GM23338 (cell line): ENCODE measurements around the gene DCUN1D4. TPM values are rescaled to one million over a fixed set of nuclear protein-coding genes. Genes with fewer than 3 reads are reported as not detected.

Experiments used
- ATAC-seq: fragments of 200-7000 bp; cut with Tn5 transposase; 3 replicates; pipeline ENCODE4 v1.9.1; 2020
- DNase-seq: peaks from one replicate; pipeline ENCODE4 v3.0.0-alpha.2; 2015; ENCODE audit warnings: low spot score
- H2AFZ ChIP-seq: fragments of 200-600 bp; sonication (generic); 2 replicates; pipeline ENCODE4 v1.8.0; 2016; ENCODE audit warnings: antibody characterized with exemption, mild to moderate bottlenecking, moderate library complexity
- H3F3A ChIP-seq: fragments of 200-600 bp; sonication (generic); replicated peaks from 2 replicates; pipeline ENCODE4 v1.8.0; 2017; ENCODE audit warnings: antibody characterized with exemption, mixed run types, low read depth
- H3K27ac ChIP-seq: fragments of 200-600 bp; sonication (generic); 2 replicates; pipeline ENCODE4 v1.6.1; 2016; ENCODE audit warnings: low read depth
- H3K27me3 ChIP-seq: fragments of 200-600 bp; sonication (generic); 2 replicates; pipeline ENCODE4 v1.8.0; 2016; ENCODE audit warnings: mild to moderate bottlenecking, mixed run types, moderate library complexity; ENCODE audit not compliant: insufficient read depth
- H3K36me3 ChIP-seq: fragments of 200-600 bp; sonication (generic); 2 replicates; pipeline ENCODE4 v1.8.0; 2016; ENCODE audit warnings: mild to moderate bottlenecking; ENCODE audit not compliant: insufficient read depth
- H3K4me1 ChIP-seq: fragments of 200-600 bp; sonication (generic); 2 replicates; pipeline ENCODE4 v1.8.0; 2016; ENCODE audit warnings: mild to moderate bottlenecking, moderate library complexity; ENCODE audit not compliant: insufficient read depth
- H3K4me2 ChIP-seq: fragments of 200-600 bp; sonication (generic); 2 replicates; pipeline ENCODE4 v1.7.1; 2017; ENCODE audit warnings: mixed run types
- H3K4me3 ChIP-seq: fragments of 200-600 bp; sonication (generic); 2 replicates; pipeline ENCODE4 v1.6.1; 2016; ENCODE audit warnings: mixed run types
- H3K79me2 ChIP-seq: fragments of 200-600 bp; sonication (generic); replicated peaks from 2 replicates; pipeline ENCODE4 v1.8.0; 2017; ENCODE audit warnings: mild to moderate bottlenecking; ENCODE audit not compliant: insufficient read depth
- H3K9me2 ChIP-seq: fragments of 200-600 bp; sonication (generic); 2 replicates; pipeline ENCODE4 v1.8.0; 2017; ENCODE audit not compliant: insufficient read depth
- H4K20me1 ChIP-seq: fragments of 200-600 bp; sonication (generic); replicated peaks from 2 replicates; pipeline ENCODE4 v1.8.0; 2017; ENCODE audit warnings: mild to moderate bottlenecking; ENCODE audit not compliant: insufficient read depth
- H3K27ac Mint-ChIP-seq: 2 replicates; pipeline ENCODE4 v1.8.0; 2020; ENCODE audit warnings: inconsistent platforms, mild to moderate bottlenecking, moderate library complexity, mixed read lengths
- H3K27me3 Mint-ChIP-seq: 3 replicates; pipeline ENCODE4 v1.8.0; 2022; ENCODE audit warnings: low read depth, mild to moderate bottlenecking, moderate library complexity, mixed read lengths, inconsistent platforms; ENCODE audit not compliant: insufficient read depth, poor library complexity
- H3K36me3 Mint-ChIP-seq: 3 replicates; pipeline ENCODE4 v1.8.0; 2021; ENCODE audit warnings: low read depth, mild to moderate bottlenecking, inconsistent platforms, moderate library complexity, mixed read lengths
- H3K4me1 Mint-ChIP-seq: 3 replicates; pipeline ENCODE4 v1.8.0; 2020; ENCODE audit warnings: mild to moderate bottlenecking, inconsistent platforms, mixed read lengths
- H3K4me3 Mint-ChIP-seq: 3 replicates; pipeline ENCODE4 v1.8.0; 2021; ENCODE audit warnings: moderate library complexity, mild to moderate bottlenecking, inconsistent platforms, mixed read lengths
- H3K9me3 Mint-ChIP-seq: 3 replicates; pipeline ENCODE4 v1.8.0; 2020; ENCODE audit warnings: moderate library complexity, mild to moderate bottlenecking, inconsistent platforms, mixed read lengths
- CREB1 ChIP-seq: fragments of 250-450 bp; sonication (Bioruptor Pico); IDR thresholded peaks from 2 replicates; pipeline ENCODE4 v1.5.0; 2020; ENCODE audit warnings: low read depth, mild to moderate bottlenecking, moderate library complexity
- ETS1 ChIP-seq: IDR thresholded peaks from 2 replicates; pipeline ENCODE4 v1.6.1; 2016; ENCODE audit warnings: antibody characterized with exemption
- EZH2 ChIP-seq: fragments of 200-600 bp; sonication (generic); IDR thresholded peaks from one replicate; pipeline ENCODE4 v1.8.0; 2017; ENCODE audit warnings: antibody characterized with exemption, mild to moderate bottlenecking, low read depth; ENCODE audit not compliant: unreplicated experiment
- EZH2phosphoT487 ChIP-seq: fragments of 200-600 bp; sonication (generic); IDR thresholded peaks from one replicate; pipeline ENCODE4 v1.8.1; 2018; ENCODE audit warnings: antibody characterized with exemption; ENCODE audit not compliant: unreplicated experiment
- JUNB ChIP-seq: IDR thresholded peaks from one replicate; pipeline ENCODE4 v1.6.1; 2016; ENCODE audit warnings: antibody characterized with exemption; ENCODE audit not compliant: unreplicated experiment
- NANOG ChIP-seq: IDR thresholded peaks from 2 replicates; pipeline ENCODE4 v1.6.1; 2016; ENCODE audit warnings: antibody characterized with exemption, borderline replicate concordance
- POLR2AphosphoS5 ChIP-seq: IDR thresholded peaks from 2 replicates; pipeline ENCODE4 v1.6.1; 2016; ENCODE audit warnings: antibody characterized with exemption, low read depth
- REST ChIP-seq: IDR thresholded peaks from one replicate; pipeline ENCODE4 v1.6.1; 2018; ENCODE audit warnings: antibody characterized with exemption; ENCODE audit not compliant: unreplicated experiment
- STAT1 ChIP-seq: IDR thresholded peaks from one replicate; pipeline ENCODE4 v1.6.1; 2016; ENCODE audit warnings: antibody characterized with exemption; ENCODE audit not compliant: unreplicated experiment
- ZNF114 ChIP-seq: fragments of 250-450 bp; sonication (Bioruptor Pico); IDR thresholded peaks from 2 replicates; pipeline ENCODE4 v1.5.0; 2020; ENCODE audit warnings: mild to moderate bottlenecking, moderate library complexity
- ZNF331 ChIP-seq: fragments of 250-450 bp; sonication (Bioruptor Pico); IDR thresholded peaks from 2 replicates; pipeline ENCODE4 v1.5.0; 2020; ENCODE audit warnings: low read depth, mild to moderate bottlenecking, moderate library complexity
- polyA plus RNA-seq: library from polyadenylated mRNA; unstranded; fragments of >200 nt; fragmentation: Nextera tagmentation; extraction: Ambion mirVana; gene quantifications from 2 replicates; pipeline ENCODE4 v1.2.1, GENCODE V29; 2016
- total RNA-seq: library from RNA; depleted of rRNA; stranded (reverse); fragments of >200 nt; shearing (Covaris generic); gene quantifications from 2 replicates; pipeline ENCODE4 v1.2.3, GENCODE V29; 2014
- TF ChIP-seq, protein P1 (sequence below), 2 experiments: fragments of 200-600 bp in 1 of 2; sonication (generic) in 1 of 2; conservative IDR thresholded peaks; 2 replicates each; pipeline versions ENCODE4 v1.5.1 to v1.6.1; 2016 to 2017; ENCODE audit warnings: antibody characterized with exemption in 2 of 2, low read depth in 2 of 2, mild to moderate bottlenecking in 2 of 2, moderate library complexity in 1 of 2
- TF ChIP-seq, protein P2 (sequence below): fragments of 250-450 bp; sonication (Bioruptor Pico); IDR thresholded peaks from 2 replicates; pipeline ENCODE4 v1.5.0; 2020; ENCODE audit warnings: mild to moderate bottlenecking, moderate library complexity

Gene DCUN1D4
- total and polyA plus RNA-seq, 2 experiments from 2014 or later: 26.1 to 54.8 TPM

GRCh38 chr4:51932261-51932660, 89.3 kb downstream of the DCUN1D4 start:
- no peaks in the 10 kb centered on the region for H3K36me3 ChIP-seq
- no peaks in the 10 kb centered on the region for H4K20me1 ChIP-seq
- no peaks in the 10 kb centered on the region for H3K79me2 ChIP-seq
- no peaks in the 10 kb centered on the region for H3K4me1 ChIP-seq
- no peak overlapping the region for H3K4me2 ChIP-seq
- H3K9me2 ChIP-seq: peaks cover 12% of the 10 kb centered on the region; the same call in 1 of the 2 replicates
- ATAC-seq: no peak
- Mint-ChIP-seq H3K27ac (no peak overlapping the region), H3K27me3 (no peaks in the 10 kb centered on the region), H3K36me3 (no peaks in the 10 kb centered on the region), H3K4me3 (no peak overlapping the region), H3K4me1 (no peaks in the 10 kb centered on the region), H3K9me3 (no peaks in the 10 kb centered on the region; the same call in 2 of the 3 replicates)
- no peak overlapping the region for H2AFZ ChIP-seq
- H3F3A ChIP-seq: no peaks in the 10 kb centered on the region
- H3K4me3 ChIP-seq: no peak overlapping the region
- DNase-seq: no peak
- H3K27ac ChIP-seq: no peak overlapping the region
- TF ChIP-seq, protein P1, sequence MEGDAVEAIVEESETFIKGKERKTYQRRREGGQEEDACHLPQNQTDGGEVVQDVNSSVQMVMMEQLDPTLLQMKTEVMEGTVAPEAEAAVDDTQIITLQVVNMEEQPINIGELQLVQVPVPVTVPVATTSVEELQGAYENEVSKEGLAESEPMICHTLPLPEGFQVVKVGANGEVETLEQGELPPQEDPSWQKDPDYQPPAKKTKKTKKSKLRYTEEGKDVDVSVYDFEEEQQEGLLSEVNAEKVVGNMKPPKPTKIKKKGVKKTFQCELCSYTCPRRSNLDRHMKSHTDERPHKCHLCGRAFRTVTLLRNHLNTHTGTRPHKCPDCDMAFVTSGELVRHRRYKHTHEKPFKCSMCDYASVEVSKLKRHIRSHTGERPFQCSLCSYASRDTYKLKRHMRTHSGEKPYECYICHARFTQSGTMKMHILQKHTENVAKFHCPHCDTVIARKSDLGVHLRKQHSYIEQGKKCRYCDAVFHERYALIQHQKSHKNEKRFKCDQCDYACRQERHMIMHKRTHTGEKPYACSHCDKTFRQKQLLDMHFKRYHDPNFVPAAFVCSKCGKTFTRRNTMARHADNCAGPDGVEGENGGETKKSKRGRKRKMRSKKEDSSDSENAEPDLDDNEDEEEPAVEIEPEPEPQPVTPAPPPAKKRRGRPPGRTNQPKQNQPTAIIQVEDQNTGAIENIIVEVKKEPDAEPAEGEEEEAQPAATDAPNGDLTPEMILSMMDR (conservative IDR thresholded peaks at IDR 0.05; ENCODE audit: low read depth in 2 of 2): no peak
- TF ChIP-seq ZNF114: no peak
- TF ChIP-seq EZH2phosphoT487: no peak
- TF ChIP-seq POLR2AphosphoS5: no peak
- TF ChIP-seq STAT1: no peak
- no peak for TF ChIP-seq REST
- no peak for TF ChIP-seq CREB1 (CRISPR knock-in tag)
- TF ChIP-seq, protein P2, sequence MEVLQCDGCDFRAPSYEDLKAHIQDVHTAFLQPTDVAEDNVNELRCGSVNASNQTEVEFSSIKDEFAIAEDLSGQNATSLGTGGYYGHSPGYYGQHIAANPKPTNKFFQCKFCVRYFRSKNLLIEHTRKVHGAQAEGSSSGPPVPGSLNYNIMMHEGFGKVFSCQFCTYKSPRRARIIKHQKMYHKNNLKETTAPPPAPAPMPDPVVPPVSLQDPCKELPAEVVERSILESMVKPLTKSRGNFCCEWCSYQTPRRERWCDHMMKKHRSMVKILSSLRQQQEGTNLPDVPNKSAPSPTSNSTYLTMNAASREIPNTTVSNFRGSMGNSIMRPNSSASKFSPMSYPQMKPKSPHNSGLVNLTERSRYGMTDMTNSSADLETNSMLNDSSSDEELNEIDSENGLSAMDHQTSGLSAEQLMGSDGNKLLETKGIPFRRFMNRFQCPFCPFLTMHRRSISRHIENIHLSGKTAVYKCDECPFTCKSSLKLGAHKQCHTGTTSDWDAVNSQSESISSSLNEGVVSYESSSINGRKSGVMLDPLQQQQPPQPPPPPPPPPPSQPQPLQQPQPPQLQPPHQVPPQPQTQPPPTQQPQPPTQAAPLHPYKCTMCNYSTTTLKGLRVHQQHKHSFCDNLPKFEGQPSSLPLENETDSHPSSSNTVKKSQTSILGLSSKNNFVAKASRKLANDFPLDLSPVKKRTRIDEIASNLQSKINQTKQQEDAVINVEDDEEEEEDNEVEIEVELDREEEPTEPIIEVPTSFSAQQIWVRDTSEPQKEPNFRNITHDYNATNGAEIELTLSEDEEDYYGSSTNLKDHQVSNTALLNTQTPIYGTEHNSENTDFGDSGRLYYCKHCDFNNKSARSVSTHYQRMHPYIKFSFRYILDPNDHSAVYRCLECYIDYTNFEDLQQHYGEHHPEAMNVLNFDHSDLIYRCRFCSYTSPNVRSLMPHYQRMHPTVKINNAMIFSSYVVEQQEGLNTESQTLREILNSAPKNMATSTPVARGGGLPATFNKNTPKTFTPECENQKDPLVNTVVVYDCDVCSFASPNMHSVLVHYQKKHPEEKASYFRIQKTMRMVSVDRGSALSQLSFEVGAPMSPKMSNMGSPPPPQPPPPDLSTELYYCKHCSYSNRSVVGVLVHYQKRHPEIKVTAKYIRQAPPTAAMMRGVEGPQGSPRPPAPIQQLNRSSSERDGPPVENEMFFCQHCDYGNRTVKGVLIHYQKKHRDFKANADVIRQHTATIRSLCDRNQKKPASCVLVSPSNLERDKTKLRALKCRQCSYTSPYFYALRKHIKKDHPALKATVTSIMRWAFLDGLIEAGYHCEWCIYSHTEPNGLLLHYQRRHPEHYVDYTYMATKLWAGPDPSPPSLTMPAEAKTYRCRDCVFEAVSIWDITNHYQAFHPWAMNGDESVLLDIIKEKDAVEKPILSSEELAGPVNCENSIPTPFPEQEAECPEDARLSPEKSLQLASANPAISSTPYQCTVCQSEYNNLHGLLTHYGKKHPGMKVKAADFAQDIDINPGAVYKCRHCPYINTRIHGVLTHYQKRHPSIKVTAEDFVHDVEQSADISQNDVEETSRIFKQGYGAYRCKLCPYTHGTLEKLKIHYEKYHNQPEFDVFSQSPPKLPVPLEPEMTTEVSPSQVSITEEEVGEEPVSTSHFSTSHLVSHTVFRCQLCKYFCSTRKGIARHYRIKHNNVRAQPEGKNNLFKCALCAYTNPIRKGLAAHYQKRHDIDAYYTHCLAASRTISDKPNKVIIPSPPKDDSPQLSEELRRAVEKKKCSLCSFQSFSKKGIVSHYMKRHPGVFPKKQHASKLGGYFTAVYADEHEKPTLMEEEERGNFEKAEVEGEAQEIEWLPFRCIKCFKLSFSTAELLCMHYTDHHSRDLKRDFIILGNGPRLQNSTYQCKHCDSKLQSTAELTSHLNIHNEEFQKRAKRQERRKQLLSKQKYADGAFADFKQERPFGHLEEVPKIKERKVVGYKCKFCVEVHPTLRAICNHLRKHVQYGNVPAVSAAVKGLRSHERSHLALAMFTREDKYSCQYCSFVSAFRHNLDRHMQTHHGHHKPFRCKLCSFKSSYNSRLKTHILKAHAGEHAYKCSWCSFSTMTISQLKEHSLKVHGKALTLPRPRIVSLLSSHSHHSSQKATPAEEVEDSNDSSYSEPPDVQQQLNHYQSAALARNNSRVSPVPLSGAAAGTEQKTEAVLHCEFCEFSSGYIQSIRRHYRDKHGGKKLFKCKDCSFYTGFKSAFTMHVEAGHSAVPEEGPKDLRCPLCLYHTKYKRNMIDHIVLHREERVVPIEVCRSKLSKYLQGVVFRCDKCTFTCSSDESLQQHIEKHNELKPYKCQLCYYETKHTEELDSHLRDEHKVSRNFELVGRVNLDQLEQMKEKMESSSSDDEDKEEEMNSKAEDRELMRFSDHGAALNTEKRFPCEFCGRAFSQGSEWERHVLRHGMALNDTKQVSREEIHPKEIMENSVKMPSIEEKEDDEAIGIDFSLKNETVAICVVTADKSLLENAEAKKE: no peak
- TF ChIP-seq ZNF331: no peak
- TF ChIP-seq NANOG: no peak
- TF ChIP-seq ETS1: no peak
- TF ChIP-seq EZH2: no peak
- TF ChIP-seq JUNB: no peak
- no peaks in the 10 kb centered on the region for H3K27me3 ChIP-seq
